ENCODE measurements around the gene MSL1. TPM values are rescaled to one million over a fixed set of nuclear protein-coding genes. Genes with fewer than 3 reads are reported as not detected.

MSL1 gene
- total and polyA plus RNA-seq, 2 of the 13 experiments (the other 11 are each of a cell fraction or from before 2014, with no cell fraction given) = 63.8 to 88.5 TPM

GRCh38 chr17:40173091-40173777 lies 51.5 kb downstream of the MSL1 start (continued):
- TF ChIP-seq SNAPC2 (CRISPR knock-in tag; IDR thresholded peaks at IDR 0.05) (no peak), IRF2 (CRISPR knock-in tag; IDR thresholded peaks at IDR 0.05) (no peak; the same call in 1 of the 2 replicates), KAT7 (CRISPR knock-in tag; IDR thresholded peaks at IDR 0.05; ENCODE audit: borderline replicate concordance) (no peak), REPIN1 (CRISPR knock-in tag; IDR thresholded peaks at IDR 0.05; ENCODE audit: borderline replicate concordance, low read depth) (peak; percentile 25; the same call in 1 of the 2 replicates), FOXC1 (CRISPR knock-in tag; IDR thresholded peaks at IDR 0.05; ENCODE audit: borderline replicate concordance) (no peak), ETS1 (CRISPR knock-in tag; IDR thresholded peaks at IDR 0.05) (no peak), SALL1 (CRISPR knock-in tag; IDR thresholded peaks at IDR 0.05) (peak; percentile 89), MXD4 (CRISPR knock-in tag; IDR thresholded peaks at IDR 0.05) (no peak), TP53 (CRISPR knock-in tag; conservative IDR thresholded peaks at IDR 0.05) (0 out of 2 replicates have a peak, but pooled peaks have one; percentile 50), SPEN (CRISPR knock-in tag; IDR thresholded peaks at IDR 0.05; ENCODE audit: low read depth) (no peak), MIXL1 (CRISPR knock-in tag; IDR thresholded peaks at IDR 0.05) (peak; percentile 77; the same call in 1 of the 2 replicates), ARHGAP35 (CRISPR knock-in tag; IDR thresholded peaks at IDR 0.05; ENCODE audit: borderline replicate concordance) (no peak), ZFP41 (CRISPR knock-in tag; IDR thresholded peaks at IDR 0.05; ENCODE audit: borderline replicate concordance) (no peak), NRL (CRISPR knock-in tag; IDR thresholded peaks at IDR 0.05; ENCODE audit: borderline replicate concordance) (no peak), ZC3H13 (CRISPR knock-in tag; IDR thresholded peaks at IDR 0.05) (no peak), CHD2 (IDR thresholded peaks at IDR 0.05; ENCODE audit: low read depth, low read length) (no peak), NR1H2 (CRISPR knock-in tag; IDR thresholded peaks at IDR 0.05; ENCODE audit: borderline replicate concordance, low read depth) (no peak), MTA3 (CRISPR knock-in tag; IDR thresholded peaks at IDR 0.05) (no peak), SAFB2 (CRISPR knock-in tag; IDR thresholded peaks at IDR 0.05; ENCODE audit: borderline replicate concordance, low read depth) (no peak), SMARCC2 (IDR thresholded peaks at IDR 0.05) (no peak), ZNF629 (CRISPR knock-in tag; conservative IDR thresholded peaks at IDR 0.05) (peak; percentile 79), SIN3A (IDR thresholded peaks at IDR 0.05; ENCODE audit: borderline replicate concordance, low read depth, low read length) (no peak), SRF (IDR thresholded peaks at IDR 0.05; ENCODE audit: low read depth, low read length) (no peak), ZNF589 (CRISPR knock-in tag; conservative IDR thresholded peaks at IDR 0.05) (no peak), RBAK (CRISPR knock-in tag; IDR thresholded peaks at IDR 0.05) (no peak), ZNF713 (CRISPR knock-in tag; IDR thresholded peaks at IDR 0.05) (no peak), FOSL1 (CRISPR knock-in tag; IDR thresholded peaks at IDR 0.05; ENCODE audit: borderline replicate concordance) (no peak), RFX1 (IDR thresholded peaks at IDR 0.05) (no peak), ASH2L (IDR thresholded peaks at IDR 0.05; ENCODE audit: insufficient read length, low read depth, low read length) (peak; percentile 31)
- TF ChIP-seq, protein P1, sequence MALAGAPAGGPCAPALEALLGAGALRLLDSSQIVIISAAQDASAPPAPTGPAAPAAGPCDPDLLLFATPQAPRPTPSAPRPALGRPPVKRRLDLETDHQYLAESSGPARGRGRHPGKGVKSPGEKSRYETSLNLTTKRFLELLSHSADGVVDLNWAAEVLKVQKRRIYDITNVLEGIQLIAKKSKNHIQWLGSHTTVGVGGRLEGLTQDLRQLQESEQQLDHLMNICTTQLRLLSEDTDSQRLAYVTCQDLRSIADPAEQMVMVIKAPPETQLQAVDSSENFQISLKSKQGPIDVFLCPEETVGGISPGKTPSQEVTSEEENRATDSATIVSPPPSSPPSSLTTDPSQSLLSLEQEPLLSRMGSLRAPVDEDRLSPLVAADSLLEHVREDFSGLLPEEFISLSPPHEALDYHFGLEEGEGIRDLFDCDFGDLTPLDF (CRISPR knock-in tag; IDR thresholded peaks at IDR 0.05) = no peak
- TF ChIP-seq, protein P2, sequence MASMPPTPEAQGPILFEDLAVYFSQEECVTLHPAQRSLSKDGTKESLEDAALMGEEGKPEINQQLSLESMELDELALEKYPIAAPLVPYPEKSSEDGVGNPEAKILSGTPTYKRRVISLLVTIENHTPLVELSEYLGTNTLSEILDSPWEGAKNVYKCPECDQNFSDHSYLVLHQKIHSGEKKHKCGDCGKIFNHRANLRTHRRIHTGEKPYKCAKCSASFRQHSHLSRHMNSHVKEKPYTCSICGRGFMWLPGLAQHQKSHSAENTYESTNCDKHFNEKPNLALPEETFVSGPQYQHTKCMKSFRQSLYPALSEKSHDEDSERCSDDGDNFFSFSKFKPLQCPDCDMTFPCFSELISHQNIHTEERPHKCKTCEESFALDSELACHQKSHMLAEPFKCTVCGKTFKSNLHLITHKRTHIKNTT (CRISPR knock-in tag; IDR thresholded peaks at IDR 0.05) = no peak
